Stimulated activated CD8-positive, alpha-beta memory T cell treated with anti-CD3 and anti-CD28 coated beads, Interleukin-4, amount 100 ng/mL, for 24 hours (primary cell): ENCODE measurements around the gene CENPP.

Experiments used
- DNase-seq: peaks from one replicate; pipeline ENCODE4 v3.0.0-alpha.2; 2020; ENCODE audit warnings: low read depth

CENPP gene

DNA sequence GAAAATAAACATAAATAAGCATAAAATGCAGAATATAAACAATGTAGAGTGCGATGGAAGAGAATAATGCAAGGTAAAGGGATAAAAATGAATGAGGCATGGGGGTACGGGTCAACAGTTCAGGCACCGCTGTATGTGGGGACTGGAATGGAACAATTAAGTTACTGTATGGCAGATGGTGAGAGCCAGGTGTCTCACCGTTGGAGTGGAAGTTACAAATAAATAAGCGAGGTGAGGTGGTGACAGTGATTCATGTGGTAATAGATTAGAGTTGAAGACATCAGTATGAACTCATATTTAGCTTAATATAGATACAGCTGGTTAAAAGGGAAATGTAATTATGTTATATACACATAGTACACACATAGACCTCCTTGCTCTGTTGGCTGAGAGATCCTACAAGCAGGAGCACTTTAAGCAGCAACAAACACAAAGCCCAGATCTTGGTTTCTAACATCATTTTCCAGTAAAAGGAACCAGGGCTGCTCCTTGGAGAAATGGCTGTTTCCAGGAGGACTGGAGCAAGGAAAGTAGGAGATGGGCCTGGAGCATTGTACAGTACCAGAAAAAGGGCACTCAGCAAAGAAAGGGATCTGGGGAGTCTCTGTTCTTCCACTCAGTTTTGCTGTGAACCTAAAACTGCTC lies 100.9 kb downstream of the CENPP start:
- DNase-seq: no peak

DNA sequence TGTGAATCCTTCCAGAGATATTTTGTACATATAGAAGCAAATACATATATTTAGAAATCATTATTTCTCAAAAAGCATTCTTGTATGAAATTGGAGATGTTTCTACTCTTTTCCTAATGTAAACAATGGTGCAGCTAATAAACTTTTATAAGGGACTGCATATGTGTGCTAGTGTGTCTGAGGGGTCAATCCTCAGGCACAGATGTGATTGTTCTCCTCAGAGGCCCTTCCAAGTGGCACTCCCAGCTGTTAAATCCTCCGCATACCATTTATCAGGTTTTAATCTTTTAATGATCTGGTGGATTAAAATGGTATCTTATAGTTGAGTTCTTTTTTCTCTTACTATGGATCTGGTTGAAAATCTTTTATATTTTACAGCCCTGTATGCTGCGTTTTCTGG lies 104.1 kb downstream of the CENPP start:
- DNase-seq: no peak

DNA sequence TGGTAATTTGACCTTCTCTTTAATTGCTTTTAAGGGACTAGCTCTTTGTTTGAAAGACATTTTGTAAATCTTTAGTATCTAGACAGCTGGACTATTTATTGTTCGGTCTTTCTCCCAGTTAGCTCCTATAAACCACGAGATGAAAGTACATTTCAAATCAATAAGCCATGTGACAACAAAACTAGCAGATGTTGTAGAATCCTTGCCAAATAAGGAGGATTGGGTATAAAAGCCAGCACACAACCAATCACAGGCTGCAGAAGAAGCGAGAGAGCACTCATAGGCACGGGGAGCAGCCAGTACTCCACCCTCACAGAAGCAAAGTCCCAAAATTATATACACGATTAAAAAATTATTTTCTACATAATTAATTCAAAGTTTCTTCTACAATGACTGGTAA lies 106.6 kb downstream of the CENPP start:
- DNase-seq: no peak

DNA sequence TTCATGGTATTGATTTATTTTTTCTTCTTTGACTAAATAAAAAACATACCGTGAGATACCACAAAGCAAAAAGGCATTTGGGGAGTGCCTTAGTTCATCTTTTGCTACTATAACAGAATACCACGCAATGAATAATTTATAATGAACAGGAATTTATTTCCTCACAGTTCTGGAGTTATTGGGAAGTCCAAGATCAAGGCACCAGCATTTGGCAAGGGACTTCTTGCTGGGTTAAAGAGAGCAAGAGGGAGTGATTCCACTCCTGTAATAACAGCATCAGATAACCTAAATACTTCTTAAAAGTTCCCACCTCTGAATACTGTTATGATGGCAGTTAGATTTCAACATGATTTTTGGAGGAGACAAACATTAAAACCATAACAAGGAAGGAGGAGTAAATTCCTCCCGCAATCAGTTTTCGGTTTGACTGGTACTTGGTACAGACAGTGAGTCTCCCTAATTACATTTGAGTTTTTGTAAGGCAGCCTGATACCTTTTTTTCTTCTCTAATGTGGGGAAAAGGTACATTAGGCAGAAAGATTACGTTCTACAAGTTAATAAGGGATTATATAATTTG lies 107.3 kb downstream of the CENPP start:
- no peak for DNase-seq

DNA sequence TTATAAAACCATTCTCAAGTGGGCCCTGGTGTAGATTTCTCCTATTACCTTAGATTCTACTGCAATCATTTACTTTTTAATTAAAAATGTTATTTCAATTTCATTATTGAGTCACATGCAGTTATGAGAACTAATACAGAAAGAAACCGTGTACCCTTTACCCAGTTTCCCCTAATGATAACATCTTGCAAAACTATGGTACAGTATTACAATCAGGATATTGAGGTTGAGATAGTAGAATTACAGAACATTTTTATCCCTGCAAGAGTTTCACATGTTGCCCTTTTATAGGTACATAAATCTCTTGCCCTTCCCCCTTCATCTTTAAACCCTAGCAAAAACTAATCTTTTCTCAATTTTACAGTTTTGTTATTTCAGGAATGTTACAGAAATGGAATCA lies 109.5 kb downstream of the CENPP start:
- DNase-seq: no peak

DNA sequence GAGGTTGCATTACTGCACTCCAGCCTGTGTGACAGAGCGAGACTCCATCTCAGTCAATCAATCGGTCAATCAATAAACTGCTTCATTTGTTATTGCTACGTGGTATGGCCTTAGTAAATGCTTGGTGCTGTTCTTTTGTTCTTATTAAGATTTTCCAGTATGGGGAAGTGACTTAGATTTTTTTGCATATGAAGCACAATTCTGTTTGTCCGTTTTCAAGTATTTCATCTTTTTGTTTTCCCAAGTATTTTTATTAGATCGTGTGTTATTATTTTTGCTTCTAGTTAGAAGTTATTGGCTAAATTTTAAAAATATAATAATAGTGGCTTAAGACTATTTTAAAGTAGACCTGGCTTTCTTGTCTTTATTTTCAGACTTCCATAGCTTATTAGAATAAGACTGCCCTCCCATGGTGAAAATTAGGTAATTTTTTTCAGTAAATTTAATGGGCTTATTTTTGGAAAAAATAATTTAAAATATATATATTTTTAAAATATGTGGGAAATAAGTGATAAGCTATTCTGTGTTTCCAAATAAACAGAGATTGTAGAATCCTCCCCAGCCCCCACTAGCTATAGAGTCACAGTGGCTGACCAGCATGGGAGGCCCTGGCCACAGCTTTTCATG lies 113.3 kb downstream of the CENPP start:
- no peak for DNase-seq

DNA sequence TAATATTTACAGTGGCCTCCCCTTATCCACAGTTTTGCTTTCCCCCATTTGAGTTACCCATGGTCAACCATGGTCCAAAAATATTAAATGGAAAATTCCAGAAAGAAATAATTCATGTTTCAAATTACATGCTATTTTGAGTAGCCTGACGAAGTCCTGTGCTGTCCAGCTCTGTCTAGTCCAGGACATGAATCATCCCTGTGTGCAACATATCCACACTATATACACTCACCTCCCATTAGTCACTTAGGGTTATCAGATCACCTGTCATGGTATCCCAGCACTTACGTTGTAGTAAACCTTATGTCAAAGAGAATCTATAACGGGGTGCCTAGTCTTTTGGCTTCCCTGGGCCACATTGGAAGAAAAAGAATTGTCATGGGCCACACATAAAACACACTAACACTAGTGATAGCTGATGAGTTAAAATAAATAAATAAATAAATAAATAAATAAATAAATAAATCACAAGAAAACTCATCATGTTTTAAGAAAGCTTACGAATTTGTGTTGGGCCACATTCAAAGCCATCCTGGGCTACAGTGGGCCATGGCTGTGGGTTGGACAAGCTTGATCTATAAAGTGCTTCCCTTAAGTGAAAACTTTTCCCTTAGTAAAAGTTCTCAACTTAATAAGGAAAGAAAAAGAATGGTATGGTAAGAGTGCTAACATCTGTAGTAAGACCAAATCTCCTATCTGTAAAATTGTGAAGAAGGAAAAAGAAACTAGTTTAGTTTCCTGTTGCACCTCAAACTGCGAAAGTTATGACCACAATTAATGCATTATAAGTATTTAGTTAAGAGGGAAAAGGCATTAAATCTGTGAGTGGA lies 114.4 kb downstream of the CENPP start:
- no peak for DNase-seq

DNA sequence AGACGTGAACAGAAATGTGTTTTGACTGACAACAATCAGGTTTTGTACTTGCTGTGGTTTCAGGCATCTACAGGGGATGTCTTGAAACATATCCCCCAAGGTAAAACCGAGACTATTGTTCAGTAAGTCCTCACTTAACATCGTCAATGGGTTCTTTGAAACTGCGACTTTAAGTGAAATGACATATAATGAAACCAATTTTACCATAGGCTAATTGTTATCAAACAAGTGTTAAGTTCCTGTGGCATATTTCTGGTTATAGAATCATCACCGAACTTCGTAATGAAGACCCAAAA lies 114.9 kb downstream of the CENPP start:
- DNase-seq: no peak

DNA sequence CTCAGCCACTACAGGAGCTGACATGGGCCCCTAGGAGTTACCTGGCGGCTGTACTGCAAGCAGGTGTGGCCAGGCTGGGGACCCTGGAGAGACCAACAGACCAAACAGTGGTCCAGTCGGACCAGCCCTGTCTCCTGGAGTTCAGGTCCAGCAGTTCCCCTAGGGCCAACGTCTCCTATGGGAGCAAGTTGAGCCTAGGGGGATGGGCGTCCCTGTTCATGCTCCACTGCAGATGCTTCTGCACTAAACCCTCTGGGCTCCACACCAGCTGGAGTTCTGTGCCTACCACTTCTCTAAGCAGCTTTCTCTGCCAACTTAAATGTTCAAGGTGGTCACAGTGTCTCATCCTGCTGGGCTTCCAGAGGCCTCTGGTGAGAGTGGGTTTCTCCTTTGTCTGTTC lies 119.1 kb downstream of the CENPP start:
- DNase-seq: no peak

DNA sequence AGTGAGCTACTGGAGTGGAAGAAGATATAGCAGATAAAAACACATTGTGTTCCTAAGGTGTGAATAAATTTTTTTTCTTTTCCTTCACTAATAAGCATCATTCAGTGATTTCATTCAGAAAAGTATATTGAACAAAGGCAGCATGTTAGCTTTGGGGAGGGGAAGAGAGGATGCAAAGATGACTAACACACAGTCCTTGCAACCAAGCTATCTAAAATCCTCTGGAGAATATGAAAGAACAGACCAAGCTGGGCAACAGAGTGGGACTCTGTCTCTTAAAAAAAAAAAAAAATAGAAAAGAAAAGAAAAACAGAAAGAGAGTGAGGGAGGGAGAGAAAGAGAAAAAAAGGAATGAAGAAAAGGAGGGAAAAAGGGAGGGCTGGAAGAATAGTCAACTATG lies 120.8 kb downstream of the CENPP start:
- no peak for DNase-seq

DNA sequence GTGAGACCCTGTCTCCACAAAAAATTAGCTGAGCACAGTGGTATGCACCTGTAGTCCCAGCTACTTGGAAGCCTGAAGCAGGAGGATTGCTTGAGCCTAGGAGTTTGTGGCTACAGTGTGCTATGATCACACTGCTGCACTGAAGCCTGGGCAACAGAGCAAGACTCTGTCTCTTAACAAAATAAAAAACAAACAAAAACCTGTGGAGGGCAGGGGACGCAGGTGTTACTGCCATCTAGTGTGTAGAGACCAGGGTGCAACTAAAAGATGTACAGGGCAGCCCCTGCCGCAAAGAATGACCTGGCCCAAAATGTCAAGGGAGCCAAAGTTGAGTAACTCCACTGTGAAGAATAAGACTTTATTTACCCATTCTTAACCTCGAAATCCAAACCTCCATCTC lies 129.5 kb downstream of the CENPP start:
- no peak for DNase-seq

DNA sequence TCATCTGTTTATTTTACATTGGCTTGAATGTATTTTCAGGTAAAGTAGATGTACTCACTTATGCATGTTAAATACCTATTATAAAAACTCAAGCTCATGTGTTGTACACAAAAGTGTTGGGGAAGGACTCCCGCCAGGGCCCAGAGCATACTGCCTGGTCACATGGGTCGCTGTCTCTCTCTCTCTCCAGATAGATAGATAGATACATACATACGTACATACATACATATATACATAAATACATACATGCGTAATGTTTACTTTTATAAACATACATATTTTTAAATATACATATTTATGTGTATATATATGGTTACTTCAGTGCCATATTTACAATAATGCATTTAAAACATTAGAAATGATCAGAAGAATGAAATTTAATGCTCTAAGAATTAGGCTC lies 131.8 kb downstream of the CENPP start:
- DNase-seq: no peak

DNA sequence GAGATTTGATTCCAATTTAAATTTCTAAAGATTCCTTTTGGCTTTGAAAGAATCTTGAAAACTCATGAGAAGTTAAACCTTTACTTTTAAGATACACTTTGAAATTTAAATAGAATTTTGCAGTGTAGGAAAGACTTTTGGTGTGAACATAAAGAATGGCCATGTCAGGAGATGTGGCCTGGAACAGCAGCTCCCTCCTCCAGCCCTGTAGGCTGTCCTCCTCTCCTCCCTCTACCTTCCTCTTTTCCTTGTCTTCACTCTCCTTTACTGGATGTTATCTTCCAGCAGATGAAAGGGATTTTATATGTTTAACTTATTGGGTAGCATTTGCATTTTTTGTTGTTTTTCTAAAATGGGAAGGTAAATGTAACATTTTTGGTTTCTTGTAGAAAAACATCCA lies 137.6 kb downstream of the CENPP start:
- DNase-seq: no peak

DNA sequence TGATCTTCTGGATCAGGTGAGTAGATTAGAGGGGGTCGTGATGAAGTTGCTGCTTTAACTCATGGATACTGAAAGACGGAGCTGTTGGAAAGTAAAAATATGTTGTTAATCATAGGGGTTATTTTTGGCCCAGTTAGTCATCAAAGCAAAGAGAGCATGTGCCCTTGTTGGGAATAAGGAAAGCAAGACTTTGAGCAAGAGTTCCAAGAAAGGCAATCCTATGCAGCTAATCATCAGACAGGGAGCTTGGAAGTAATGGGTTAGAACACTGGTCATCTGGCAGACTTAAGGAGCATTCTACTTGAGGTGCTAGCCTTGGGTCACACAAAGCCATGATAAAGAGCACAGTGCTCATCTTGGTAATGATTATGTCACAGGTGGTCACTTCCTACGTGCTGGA lies 138.2 kb downstream of the CENPP start:
- no peak for DNase-seq

DNA sequence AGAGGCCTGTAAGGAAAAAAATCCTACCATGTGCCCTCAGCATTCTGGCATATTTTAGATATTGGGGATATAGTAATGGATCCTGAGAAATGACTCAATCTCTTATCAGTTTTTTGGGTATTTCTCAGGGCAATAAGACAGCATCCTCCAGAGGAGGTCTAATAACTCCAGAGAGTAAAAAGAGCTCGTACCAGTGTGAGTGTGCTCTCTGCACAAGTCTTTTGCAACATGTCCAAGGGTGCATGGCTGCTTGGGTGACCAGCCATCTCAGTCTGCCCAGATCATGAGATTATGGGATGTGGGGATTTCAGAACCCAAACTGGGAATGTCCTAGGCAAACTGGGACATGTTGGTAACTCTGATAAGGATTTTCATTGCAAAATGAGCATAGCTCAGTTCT lies 141.3 kb downstream of the CENPP start:
- DNase-seq: no peak

DNA sequence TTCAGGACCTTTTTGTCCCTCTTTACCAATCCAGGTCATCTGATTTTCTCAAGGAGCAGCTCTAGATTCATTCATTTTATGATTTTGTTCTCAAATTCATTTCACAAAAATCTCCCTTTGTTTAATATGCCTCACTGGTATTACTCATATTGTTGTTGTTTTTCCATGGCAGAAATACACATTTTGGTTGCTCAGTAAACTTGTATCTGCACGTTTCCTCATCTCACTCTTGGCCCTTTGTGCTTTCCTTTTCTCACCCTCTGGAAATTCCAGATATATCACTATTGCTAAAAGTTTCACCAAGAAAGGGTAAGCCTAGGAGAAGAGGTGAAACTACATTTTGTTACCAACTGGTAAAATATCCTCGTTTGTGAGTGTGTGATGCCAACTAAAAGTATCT lies 141.8 kb downstream of the CENPP start:
- DNase-seq: no peak

DNA sequence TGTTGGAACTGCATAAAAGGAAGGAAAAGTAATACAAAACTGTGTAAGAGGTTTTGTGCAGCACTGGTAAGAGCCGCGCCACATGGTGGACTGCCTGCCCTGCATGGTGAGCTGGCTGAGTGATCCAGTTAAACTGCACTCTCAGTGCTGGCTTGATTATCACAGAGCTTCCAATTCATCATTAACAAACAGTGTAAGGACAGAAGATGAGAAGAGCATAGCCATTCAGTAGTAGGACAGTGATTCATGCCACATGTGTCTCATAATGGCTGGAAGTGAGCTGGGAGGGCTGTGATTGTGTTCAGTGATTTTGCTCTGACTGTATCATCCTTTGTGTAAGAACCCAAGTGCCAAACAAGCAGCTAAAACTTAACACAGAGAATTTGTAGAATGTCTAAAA lies 142.5 kb downstream of the CENPP start:
- no peak for DNase-seq

DNA sequence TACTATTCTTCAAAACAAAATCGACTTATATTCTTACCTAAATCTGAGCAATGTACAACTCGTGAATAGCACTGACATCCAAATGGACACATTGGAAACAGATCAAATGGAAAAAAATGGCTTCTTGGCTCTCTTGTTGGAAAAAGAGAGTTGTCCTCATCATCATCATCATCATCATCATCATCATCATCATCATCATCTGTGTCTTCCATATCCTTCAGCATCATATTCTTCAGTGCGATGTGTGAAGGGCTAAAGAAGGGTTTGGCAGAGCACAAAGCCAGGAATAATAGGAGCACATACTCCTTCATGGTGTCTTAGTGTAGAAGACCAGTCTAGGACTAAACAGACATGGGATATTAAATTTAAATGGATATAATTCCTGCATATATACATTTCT lies 148.8 kb downstream of the CENPP start:
- no peak for DNase-seq

DNA sequence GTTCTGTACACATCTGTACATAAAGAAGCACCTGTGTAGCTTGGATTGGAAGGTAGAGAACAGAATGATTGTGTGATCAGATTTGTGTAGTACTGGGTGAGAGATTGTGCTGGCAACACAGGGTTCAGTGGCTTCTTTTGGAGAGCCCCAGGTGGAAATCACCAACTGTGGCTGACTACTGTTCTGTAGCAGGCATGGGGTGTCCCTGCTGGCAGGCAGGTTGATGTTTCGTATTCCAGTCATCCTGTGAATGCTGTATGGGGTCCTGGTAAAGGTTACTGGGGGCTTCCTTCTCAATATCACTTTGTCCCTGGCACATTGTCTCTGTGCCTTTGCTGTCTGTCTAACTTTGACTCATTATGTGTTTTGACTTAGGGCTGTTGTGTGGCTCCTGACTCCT lies 151.2 kb downstream of the CENPP start:
- DNase-seq: no peak

DNA sequence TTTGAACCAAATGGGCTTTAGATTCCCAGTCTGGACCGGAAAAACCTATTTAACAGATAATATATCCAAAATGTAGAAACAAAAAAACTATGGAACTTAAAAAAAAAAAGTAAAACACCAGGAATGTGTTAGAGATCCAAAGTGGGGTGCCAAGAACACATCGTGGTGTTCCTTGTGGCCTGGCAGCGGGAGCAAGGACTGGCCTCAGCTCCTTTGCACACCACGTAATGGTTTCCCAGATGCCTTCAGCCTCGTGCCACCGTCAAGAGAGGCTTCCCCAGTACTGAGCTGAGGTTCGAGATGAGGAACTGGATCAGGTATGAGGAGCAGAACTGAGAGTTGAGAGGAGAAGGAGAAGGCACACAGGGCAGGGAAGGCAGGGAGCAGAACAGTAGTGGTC lies 153.0 kb downstream of the CENPP start:
- DNase-seq: no peak

DNA sequence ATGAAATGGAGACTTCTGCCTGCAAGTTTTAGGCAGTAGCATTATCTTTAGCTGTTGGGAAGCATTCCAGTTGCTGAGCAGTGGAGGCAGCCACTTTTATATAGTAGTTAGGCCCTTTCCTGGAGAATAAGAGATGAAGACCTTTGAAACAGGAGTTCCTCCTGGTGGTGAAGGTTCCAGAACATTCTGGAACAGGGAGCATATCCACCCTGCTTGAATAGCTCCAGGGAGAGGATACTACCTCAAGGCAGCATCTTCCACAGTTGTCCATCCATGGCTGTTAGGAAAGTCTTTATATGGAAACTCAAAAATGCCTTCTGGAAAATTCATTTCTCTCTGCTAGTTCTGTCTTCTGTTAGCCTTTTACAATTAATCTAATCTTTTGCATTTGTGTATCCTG lies 153.6 kb downstream of the CENPP start:
- no peak for DNase-seq

DNA sequence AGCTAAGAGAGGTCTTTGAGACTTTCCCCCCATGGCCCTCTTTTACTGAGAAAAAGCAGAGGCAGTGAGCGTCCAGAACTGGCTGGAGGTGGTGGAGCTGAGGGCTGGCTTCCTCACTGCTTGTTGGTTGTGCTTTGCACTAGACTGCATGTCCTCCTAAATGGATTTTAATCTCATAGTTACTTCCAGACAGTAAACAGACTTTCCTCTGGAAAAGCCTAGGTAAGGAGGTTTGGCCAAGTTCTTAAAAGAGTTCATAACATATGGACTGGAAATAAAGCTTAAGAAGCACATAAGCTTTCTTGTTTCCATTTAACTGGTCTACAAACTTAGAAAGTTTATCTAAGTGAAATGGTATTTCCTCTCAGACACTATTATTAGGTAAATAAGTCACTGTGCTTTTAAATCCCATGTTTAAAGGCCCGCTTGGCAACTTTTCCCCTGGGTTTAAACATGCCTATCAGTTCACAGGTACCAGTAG lies 154.6 kb downstream of the CENPP start:
- no peak for DNase-seq

DNA sequence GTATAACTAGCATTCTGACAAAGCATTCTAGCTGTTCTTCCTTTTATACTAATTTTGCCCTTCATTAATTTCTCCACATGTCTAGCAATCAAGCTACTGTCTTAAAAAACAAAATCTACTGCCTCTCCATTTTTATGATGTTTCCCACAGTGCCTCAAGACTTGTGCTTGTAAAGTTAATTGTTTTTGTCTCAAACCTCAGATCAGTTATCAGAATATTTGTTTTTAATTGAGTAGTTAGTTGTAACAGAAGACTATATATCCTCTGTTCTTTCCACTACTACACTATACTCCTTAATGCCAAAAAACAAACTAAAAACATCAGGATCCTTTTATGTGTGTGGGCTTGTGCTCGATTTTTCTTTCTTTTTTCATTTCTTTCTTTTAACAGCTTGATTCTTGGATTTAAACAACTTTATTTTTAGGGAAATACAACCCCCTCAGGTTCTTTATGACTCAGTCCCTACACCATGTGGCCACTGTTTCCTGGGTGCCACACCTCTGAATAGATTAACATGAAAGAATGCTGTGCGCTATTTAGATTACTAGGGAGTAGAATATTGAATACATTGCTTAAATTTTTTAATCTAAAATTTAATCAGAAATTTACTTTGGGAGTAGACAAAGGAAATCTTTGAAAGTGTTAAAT lies 155.4 kb downstream of the CENPP start:
- DNase-seq: no peak
